GM08714 (cell line): ENCODE measurements around the gene ARAF.
"Not testable (repeated sequence)": the region's sequence is repeated elsewhere in the genome, so short reads cannot be mapped to it uniquely, and the experiment has no call there.

Experiments used
- H3K4me3 ChIP-seq: fragments of 200-500 bp; sonication (Bioruptor generic); 2 replicates; pipeline ENCODE4 v1.5.1; 2014; ENCODE audit warnings: mild to moderate bottlenecking, low read length, inconsistent platforms
- ZNF274 ChIP-seq: IDR thresholded peaks from 2 replicates; pipeline ENCODE4 v1.6.1; 2012; ENCODE audit warnings: mild to moderate bottlenecking, low read depth, low read length

The ARAF gene

GRCh38 chrX:47587091-47587891, 26.3 kb downstream of the ARAF start:
- TF ChIP-seq ZNF274 = no peak
- H3K4me3 ChIP-seq = no peak overlapping the region

GRCh38 chrX:47587906-47588735, 27.1 kb downstream of the ARAF start:
- TF ChIP-seq ZNF274 = no peak
- no peak overlapping the region for H3K4me3 ChIP-seq

GRCh38 chrX:47590984-47591383, 30.0 kb downstream of the ARAF start:
- TF ChIP-seq ZNF274 = no peak
- no peak overlapping the region for H3K4me3 ChIP-seq

GRCh38 chrX:47593522-47593921, 32.5 kb downstream of the ARAF start:
- no peak for TF ChIP-seq ZNF274
- H3K4me3 ChIP-seq = no peak overlapping the region

- TF ChIP-seq ZNF274 = no peak
- H3K4me3 ChIP-seq = no peak overlapping the region
These were observed 34.8 kb downstream of the ARAF start for GRCh38 chrX:47595716-47596251.

GRCh38 chrX:47596256-47596655, 35.3 kb downstream of the ARAF start:
- TF ChIP-seq ZNF274 = no peak

GRCh38 chrX:47597222-47597621, 36.2 kb downstream of the ARAF start:
- no peak overlapping the region for H3K4me3 ChIP-seq
- no peak for TF ChIP-seq ZNF274

More at GRCh38 chrX:47596256-47596655, 35.3 kb downstream of the ARAF start:
- H3K4me3 ChIP-seq = no peak overlapping the region

GRCh38 chrX:47603125-47603524, 42.1 kb downstream of the ARAF start:
- H3K4me3 ChIP-seq = not testable (repeated sequence)

GRCh38 chrX:47605024-47605423, 44.0 kb downstream of the ARAF start:
- H3K4me3 ChIP-seq = no peak overlapping the region
- no peak for TF ChIP-seq ZNF274

- TF ChIP-seq ZNF274 = no peak
- no peak overlapping the region for H3K4me3 ChIP-seq
These were observed 46.1 kb downstream of the ARAF start for GRCh38 chrX:47607091-47607490.

- TF ChIP-seq ZNF274 = no peak
- H3K4me3 ChIP-seq = no peak overlapping the region
These were observed 47.3 kb downstream of the ARAF start for GRCh38 chrX:47608130-47608810.

- H3K4me3 ChIP-seq = no peak overlapping the region
- TF ChIP-seq ZNF274 = no peak
These were observed 49.5 kb downstream of the ARAF start for GRCh38 chrX:47610511-47610910.

GRCh38 chrX:47611489-47611888, 50.5 kb downstream of the ARAF start:
- H3K4me3 ChIP-seq = no peak overlapping the region
- TF ChIP-seq ZNF274 = no peak

- H3K4me3 ChIP-seq = no peak overlapping the region
- TF ChIP-seq ZNF274 = no peak
These were observed 50.9 kb downstream of the ARAF start for GRCh38 chrX:47611926-47612325.
